Fibroblast of villous mesenchyme (primary cell): ENCODE measurements around the gene MYO10. TPM values are rescaled to one million over a fixed set of nuclear protein-coding genes. Genes with fewer than 3 reads are reported as not detected.

Experiments
- DNase-seq: peaks from one replicate; pipeline ENCODE4 v3.0.0-alpha.2; 2010; ENCODE audit warnings: low read depth
- H3K4me3 ChIP-seq: 2 replicates; pipeline ENCODE4 v1.5.1; 2011; ENCODE audit warnings: low read depth, mild to moderate bottlenecking, low read length
- small RNA-seq: library from RNA; depleted of rRNA; stranded (forward); fragments of <200 nt; gene quantifications from one replicate; pipeline ENCODE3, GENCODE V24; 2012
- total RNA-seq: library from RNA; depleted of rRNA; stranded (reverse); fragments of >200 nt; gene quantifications from 2 replicates; pipeline ENCODE4 v1.2.3, GENCODE V29; 2012
- TF ChIP-seq, protein P1 (sequence below): IDR thresholded peaks from 2 replicates; pipeline ENCODE4 v1.5.1; 2012; ENCODE audit warnings: low read depth, mild to moderate bottlenecking, low read length; ENCODE audit not compliant: insufficient read depth

MYO10 gene
- total RNA-seq, 1 donor: 36.7 TPM

DNA sequence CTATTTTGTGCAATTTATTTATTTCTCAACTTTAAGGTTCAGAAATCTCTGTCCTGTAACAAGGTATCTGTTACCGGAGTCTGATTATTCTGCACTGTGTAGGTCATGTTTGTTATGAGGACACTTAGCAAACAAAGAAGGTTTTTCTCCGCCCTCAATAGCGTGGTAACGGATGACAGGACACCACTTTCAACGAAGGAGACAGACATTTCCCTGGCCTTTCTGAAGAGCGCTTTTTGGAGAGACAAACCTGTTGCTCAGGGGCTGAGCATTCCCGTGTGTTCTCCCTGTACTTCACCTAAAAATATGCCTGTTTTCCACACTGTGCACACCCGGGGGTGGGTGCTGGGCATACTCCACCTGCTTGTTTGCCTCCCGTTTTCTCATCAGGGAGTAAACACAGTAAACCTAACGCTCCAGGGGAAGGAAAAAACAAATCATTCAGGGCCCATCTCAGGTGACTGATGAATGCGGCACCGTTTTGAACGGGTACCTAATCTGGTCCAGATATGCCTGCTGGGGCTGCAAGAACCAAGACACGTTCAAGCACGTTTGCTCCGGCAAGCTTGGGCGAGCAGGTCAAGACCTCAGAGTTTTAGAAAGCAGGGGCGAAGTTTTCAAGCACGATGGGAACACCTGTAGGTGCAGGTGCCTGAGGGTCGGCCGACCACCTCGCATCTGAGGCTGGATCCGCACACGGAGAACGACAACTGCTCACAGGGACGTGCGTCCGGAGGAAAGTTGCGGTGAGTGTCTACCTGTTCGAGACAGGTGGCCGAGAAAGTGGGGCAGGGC, 320.1 kb downstream of the MYO10 start:
- TF ChIP-seq, protein P1, sequence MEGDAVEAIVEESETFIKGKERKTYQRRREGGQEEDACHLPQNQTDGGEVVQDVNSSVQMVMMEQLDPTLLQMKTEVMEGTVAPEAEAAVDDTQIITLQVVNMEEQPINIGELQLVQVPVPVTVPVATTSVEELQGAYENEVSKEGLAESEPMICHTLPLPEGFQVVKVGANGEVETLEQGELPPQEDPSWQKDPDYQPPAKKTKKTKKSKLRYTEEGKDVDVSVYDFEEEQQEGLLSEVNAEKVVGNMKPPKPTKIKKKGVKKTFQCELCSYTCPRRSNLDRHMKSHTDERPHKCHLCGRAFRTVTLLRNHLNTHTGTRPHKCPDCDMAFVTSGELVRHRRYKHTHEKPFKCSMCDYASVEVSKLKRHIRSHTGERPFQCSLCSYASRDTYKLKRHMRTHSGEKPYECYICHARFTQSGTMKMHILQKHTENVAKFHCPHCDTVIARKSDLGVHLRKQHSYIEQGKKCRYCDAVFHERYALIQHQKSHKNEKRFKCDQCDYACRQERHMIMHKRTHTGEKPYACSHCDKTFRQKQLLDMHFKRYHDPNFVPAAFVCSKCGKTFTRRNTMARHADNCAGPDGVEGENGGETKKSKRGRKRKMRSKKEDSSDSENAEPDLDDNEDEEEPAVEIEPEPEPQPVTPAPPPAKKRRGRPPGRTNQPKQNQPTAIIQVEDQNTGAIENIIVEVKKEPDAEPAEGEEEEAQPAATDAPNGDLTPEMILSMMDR: no peak
- H3K4me3 ChIP-seq: peak overlapping the region; percentile 52
- DNase-seq: no peak

DNA sequence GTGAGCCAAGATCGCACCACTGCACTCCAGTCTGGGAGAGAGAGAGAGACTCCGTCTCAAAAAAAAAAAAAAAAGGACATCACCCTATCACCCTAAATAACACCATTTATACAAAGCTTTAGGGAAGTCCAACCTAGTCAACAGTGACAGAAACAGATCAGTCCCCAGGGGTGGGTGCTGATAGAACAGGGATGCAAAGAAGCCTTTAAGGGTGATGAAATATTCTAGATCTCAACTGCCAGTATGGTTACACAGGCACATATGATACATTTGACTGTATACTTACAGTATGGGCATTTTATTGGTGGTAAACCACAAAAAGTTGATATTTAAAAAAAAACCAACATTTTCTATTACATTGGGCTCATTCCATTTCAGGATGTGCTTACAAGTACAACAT, 324.1 kb downstream of the MYO10 start:
- DNase-seq: no peak
- H3K4me3 ChIP-seq: no peak overlapping the region
- TF ChIP-seq, protein P1: no peak

Small RNAs within 50 kb of the gene (small RNA-seq; reads per million reads assigned to genes)
- gene RF00019 (not detected), gene RNA5SP179 (not detected), gene RNU6-660P (not detected)
